MCF 10A (cell line): ENCODE data around the gene SPRR5. TPM values are rescaled to one million over a fixed set of nuclear protein-coding genes. Genes with fewer than 3 reads are reported as not detected.
A peak's percentile ranks its signal among the peaks of the same experiment; 100 is the strongest.

Source experiments
- BruUV-seq: library from RNA; stranded (reverse); fragments of 400-500 nt; replicated peaks from 2 replicates; lab custom pipeline; 2021; lab: Mats Ljungman, UMichigan
- CTCF ChIA-PET: fragments of 300-600 bp; sonication (Branson Sonifier 250); formaldehyde crosslinking; extraction: SDS; loops from one replicate; lab custom pipeline; 2021; ENCODE audit warnings: antibody characterized with exemption, inconsistent platforms; lab: Yijun Ruan, JAX
- POLR2A ChIA-PET: fragments of 300-600, 350-650 bp; sonication (Branson Sonifier 250); formaldehyde crosslinking; extraction: SDS; loops from one replicate; lab custom pipeline; 2020; ENCODE audit warnings: antibody characterized with exemption, inconsistent platforms; lab: Yijun Ruan, JAX
- DNase-seq: peaks from one replicate; pipeline ENCODE4 v3.0.0-alpha.2; 2018; ENCODE audit not compliant: unreplicated experiment
- H3K27ac Mint-ChIP-seq: one replicate; pipeline ENCODE4 v1.8.0; 2022; ENCODE audit warnings: mild to moderate bottlenecking, low read depth, mixed read lengths; ENCODE audit not compliant: unreplicated experiment
- H3K27me3 Mint-ChIP-seq: one replicate; pipeline ENCODE4 v1.8.0; 2022; ENCODE audit warnings: mixed read lengths; ENCODE audit not compliant: insufficient read depth, unreplicated experiment
- H3K36me3 Mint-ChIP-seq: one replicate; pipeline ENCODE4 v1.8.0; 2022; ENCODE audit warnings: mild to moderate bottlenecking, moderate library complexity, mixed read lengths; ENCODE audit not compliant: insufficient read depth, unreplicated experiment
- H3K4me1 Mint-ChIP-seq: one replicate; pipeline ENCODE4 v1.8.0; 2022; ENCODE audit warnings: mixed read lengths; ENCODE audit not compliant: insufficient read depth, unreplicated experiment
- H3K4me3 Mint-ChIP-seq: one replicate; pipeline ENCODE4 v1.8.0; 2022; ENCODE audit warnings: mild to moderate bottlenecking, moderate library complexity, mixed read lengths; ENCODE audit not compliant: unreplicated experiment
- H3K9me3 Mint-ChIP-seq: one replicate; pipeline ENCODE4 v1.8.0; 2022; ENCODE audit warnings: mixed read lengths; ENCODE audit not compliant: unreplicated experiment
- CTCF ChIP-seq: fragments of 200-600 bp; IDR thresholded peaks from one replicate; pipeline ENCODE4 v1.8.0; 2022; ENCODE audit warnings: antibody characterized with exemption, mild to moderate bottlenecking; ENCODE audit not compliant: unreplicated experiment
- intact Hi-C: fragments of 100-400 bp; cut with micrococcal nuclease; formaldehyde crosslinking; loops from 2 replicates; pipeline ENCODE4 v1.14.1; 2022
- total RNA-seq: library from RNA; stranded (reverse); gene quantifications from 2 replicates; pipeline ENCODE4 v1.2.3, GENCODE V29; 2022

SPRR5 gene
- total RNA-seq, 1 experiment from 2014 or later, result not detected

- no peaks in the 10 kb centered on the region for H3K9me3 Mint-ChIP-seq
- no peak for TF ChIP-seq CTCF
- intact Hi-C loops, result no loop called here
- POLR2A ChIA-PET, result interaction anchor here (1.3 to 3.6 kb wide), 4 partner anchors 14 to 36 kb away, joined by 8 to 30 read pairs (median 14); partner anchors contain the start of gene SPRR1A
- no peaks in the 10 kb centered on the region for H3K36me3 Mint-ChIP-seq
- H3K27me3 Mint-ChIP-seq, result no peaks in the 10 kb centered on the region
- H3K27ac Mint-ChIP-seq, result no peak overlapping the region
- DNase-seq, result no peak
- no peak overlapping the region for H3K4me3 Mint-ChIP-seq
- H3K4me1 Mint-ChIP-seq, result peaks cover 21% of the 10 kb centered on the region
- BruUV-seq, result no TSS peak
- CTCF ChIA-PET, result interaction anchor here (0.6 to 3.1 kb wide), 8 partner anchors 11 to 223 kb away, joined by 3 to 20 read pairs (median 4); no protein-coding TSS in a partner anchor
Observed at GRCh38 chr1:152968248-152968647, 21.2 kb downstream of the SPRR5 start.

GRCh38 chr1:152969036-152969435, 22.0 kb downstream of the SPRR5 start:
- H3K4me3 Mint-ChIP-seq, result no peak overlapping the region
- ChIA-PET POLR2A (interaction anchor here (0.7 to 3.6 kb wide), 3 partner anchors 12 to 36 kb away, joined by 3 to 15 read pairs (median 8); no protein-coding TSS in a partner anchor), CTCF (interaction anchor here (0.6 to 3.1 kb wide), 5 partner anchors 10 to 222 kb away, joined by 3 to 20 read pairs (median 9); no protein-coding TSS in a partner anchor)
- H3K36me3 Mint-ChIP-seq, result no peaks in the 10 kb centered on the region
- H3K27ac Mint-ChIP-seq, result no peak overlapping the region
- intact Hi-C loops, result no loop called here
- H3K9me3 Mint-ChIP-seq, result no peaks in the 10 kb centered on the region
- no TSS peak for BruUV-seq
- H3K4me1 Mint-ChIP-seq, result peaks cover 21% of the 10 kb centered on the region
- no peak for TF ChIP-seq CTCF
- DNase-seq, result no peak
- H3K27me3 Mint-ChIP-seq, result no peaks in the 10 kb centered on the region

GRCh38 chr1:152970495-152970894, 23.5 kb downstream of the SPRR5 start, which contains the start of gene SPRR4:
Gene SPRR4, plus strand, starts transcription at chr1:152970648. Its CDS starts 1,243 bp downstream, at chr1:152971891.
- no peak for DNase-seq
- Mint-ChIP-seq H3K27ac (no peak within 1 kb of the TSS), H3K4me1 (peaks cover 21% of the 10 kb centered on the region), H3K4me3 (no peak within 1 kb of the TSS), H3K9me3 (no peaks in the 10 kb centered on the region), H3K36me3 (no peaks in the 10 kb centered on the region), H3K27me3 (no peaks in the 10 kb centered on the region)
- BruUV-seq, result no TSS peak
- ChIA-PET POLR2A (interaction anchor here (0.8 to 1.2 kb wide), 2 partner anchors 38 to 128 kb away, joined by 3 read pairs; no protein-coding TSS in a partner anchor), CTCF (no interaction called here)
- intact Hi-C loops, result no loop called here
- TF ChIP-seq CTCF, result no peak

- ChIA-PET POLR2A (interaction anchor here (0.6 to 1.9 kb wide), 5 partner anchors 8 to 40 kb away, joined by 3 to 9 read pairs (median 3); no protein-coding TSS in a partner anchor), CTCF (interaction anchor here (0.6 kb wide), 1 partner anchor 189 kb away, joined by 3 read pairs; no protein-coding TSS in a partner anchor)
- Mint-ChIP-seq H3K27ac (peak overlapping the region; percentile 1), H3K4me3 (no peak overlapping the region), H3K4me1 (peaks cover 14% of the 10 kb centered on the region), H3K27me3 (no peaks in the 10 kb centered on the region), H3K36me3 (no peaks in the 10 kb centered on the region), H3K9me3 (no peaks in the 10 kb centered on the region)
- intact Hi-C loops, result no loop called here
- no peak for TF ChIP-seq CTCF
- no TSS peak for BruUV-seq
- peak; percentile 70 for DNase-seq
Observed at GRCh38 chr1:152972196-152972886, 25.3 kb downstream of the SPRR5 start.
